Activated CD4-positive, alpha-beta T cell treated with anti-CD3 and anti-CD28 coated beads, Interleukin-2, Interleukin-6, amounts not matched to agents 100 ng/mL and 50 ng/mL, durations not matched to agents 16 hours and 8 hours (primary cell): ENCODE data around the gene SOX6.

Experiments
- DNase-seq: peaks from one replicate; pipeline ENCODE4 v3.0.0-alpha.2; 2020

The SOX6 gene

DNA sequence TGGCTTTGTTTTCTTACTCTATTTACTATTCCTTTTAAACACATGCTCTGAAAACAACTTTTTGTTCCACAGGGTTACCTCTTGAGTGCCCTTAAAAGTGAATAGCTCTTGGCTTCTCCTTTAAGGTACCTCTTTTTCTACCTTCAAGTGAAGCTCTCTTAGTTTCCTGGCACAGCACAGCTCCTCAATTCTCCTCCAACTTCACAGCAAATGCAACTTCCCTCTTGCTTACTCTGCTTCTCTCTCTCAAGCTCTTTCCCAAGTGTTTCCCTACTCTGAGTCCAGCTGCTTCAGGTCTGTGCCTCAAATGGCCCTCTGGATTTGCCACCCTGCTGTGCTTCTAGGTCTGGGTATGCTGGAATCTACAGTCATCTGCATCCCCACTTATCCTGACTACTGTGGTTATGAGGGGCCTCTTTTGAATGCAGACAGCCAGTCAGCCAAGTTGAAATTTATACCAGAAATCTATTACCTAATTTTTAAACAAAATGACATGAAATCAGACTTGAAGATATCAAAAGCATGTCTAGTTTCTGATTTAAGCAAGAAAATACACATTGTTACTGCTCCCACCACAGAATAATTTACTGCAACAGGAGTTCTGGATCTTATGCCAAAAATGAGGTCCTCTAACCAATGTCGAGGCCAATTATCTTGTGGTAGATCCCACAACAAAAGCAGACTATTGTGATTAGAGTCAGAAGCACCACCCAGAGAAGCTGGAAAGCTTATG, 371.1 kb downstream of the SOX6 start:
- no peak for DNase-seq

DNA sequence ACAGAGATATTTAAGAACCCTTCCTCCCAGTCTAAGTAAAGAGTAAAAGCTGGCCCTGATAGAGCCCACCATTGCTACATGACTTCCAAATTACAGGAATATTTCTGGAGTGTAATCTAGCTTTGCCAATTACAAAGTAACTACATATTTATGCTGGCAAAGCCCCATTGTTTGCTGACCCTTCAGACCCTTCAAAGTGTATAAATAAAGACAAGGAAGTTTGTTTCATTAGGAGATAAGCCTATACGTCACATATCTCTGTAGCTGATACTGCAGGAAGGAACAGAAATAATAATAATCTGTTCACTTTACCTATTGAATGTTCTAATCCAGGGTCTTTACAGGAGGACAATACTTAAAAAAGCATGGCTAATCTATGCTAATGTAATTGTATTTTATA, 375.1 kb downstream of the SOX6 start:
- DNase-seq = no peak

DNA sequence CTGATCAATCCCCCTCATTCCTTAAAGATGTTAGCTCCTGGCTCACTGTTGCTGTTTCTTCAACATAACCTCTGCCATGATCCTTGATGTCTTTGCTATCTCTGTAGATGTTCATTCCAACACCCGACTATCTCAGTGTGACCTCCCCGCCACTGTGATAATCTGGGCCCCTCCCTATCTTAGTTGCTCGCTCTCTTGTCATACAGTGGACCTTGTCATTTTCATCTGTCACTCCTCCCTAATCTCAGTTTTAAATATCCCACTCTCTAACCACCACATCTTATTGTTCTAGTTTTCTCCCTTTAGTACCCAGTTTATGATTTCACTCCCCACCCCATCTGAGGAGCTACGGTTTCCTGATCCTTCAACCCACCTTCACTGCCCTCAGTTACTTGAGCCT, 379.2 kb downstream of the SOX6 start:
- no peak for DNase-seq

DNA sequence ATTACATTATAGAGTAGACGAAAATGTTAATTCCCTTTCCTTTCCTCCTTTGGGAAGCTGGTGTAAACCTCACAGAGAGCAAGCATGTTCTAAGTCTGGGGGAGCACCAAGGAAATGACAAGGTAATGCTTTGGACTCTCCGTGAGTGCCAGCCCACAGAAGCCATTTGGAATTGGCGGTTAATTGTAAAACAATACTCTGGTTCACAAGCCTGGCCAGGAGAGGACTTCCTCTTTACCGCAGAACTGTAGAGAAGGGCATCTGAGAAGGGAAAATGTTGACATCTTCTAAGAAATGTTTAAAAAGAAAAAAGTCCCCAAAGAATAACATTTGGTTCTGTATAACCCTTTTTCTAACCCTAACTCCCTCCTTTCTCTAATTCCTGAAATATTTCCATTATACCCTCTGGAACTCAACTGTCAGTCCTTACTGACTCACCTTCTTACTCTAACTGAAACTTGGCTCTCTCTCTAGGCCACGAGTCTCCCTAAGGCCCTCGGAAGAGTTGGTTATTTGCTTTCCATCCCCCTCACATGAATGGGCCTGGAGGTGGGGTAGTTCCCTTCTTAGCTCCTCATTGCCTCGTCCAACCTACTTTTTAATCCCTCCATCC, 379.8 kb downstream of the SOX6 start:
- DNase-seq = no peak

DNA sequence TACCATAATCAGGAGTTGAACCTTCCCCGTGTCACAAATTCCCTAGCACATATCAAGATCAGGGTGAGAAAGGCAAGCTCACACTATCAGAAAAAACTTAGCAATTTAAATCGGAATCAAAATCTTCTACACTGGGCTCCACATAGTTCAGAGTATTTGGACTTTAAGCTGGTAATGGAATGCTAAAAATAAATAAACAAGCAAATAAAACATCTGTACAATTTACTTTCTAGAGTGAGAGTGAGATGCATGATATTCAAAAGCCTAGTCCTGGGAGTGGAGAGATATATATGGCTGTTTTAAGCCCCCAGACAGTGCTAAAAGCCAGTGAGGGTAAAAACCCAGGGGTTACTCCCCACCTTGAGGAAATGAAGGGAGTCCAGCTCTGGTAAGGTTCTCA, 380.6 kb downstream of the SOX6 start:
- no peak for DNase-seq

DNA sequence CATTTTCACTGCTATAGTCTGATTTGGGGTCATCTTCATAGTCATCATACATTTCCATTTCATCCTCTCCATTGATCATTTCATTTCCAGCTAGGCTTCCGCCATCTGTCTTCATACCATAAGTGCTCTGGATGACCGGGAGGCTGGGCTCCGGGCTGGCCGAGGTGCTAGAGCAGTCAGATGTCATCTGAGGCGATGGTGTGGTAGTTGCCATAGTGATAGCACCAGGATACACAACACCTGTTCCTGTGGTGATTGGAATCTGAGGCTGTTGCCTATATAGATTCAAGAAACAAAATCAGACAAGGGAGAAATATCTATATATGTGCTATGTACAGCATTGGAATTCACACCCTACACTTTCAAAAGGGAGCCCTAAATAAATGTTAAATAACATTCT, 383.5 kb downstream of the SOX6 start:
- DNase-seq = no peak

DNA sequence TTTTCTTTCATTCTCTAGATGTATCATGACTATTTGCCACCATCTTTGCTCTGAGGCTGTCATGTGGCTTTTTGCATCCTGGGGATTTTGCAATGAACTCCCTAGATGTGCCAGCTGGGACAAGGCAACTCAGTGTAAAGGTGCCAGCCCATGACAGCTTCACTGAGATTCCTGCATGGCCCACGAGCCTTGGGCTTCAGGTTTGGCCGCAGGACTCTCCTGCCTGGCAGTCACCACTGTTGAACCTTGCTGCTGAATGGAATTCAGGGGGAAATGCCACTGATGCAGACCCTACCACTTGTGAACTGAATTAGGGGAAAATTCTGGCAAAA, 385.2 kb downstream of the SOX6 start:
- no peak for DNase-seq

- no peak for DNase-seq
These were observed 385.7 kb downstream of the SOX6 start for GRCh38 chr11:15970506-15971214.

- no peak for DNase-seq
These were observed 386.5 kb downstream of the SOX6 start for GRCh38 chr11:15969701-15970329.

DNA sequence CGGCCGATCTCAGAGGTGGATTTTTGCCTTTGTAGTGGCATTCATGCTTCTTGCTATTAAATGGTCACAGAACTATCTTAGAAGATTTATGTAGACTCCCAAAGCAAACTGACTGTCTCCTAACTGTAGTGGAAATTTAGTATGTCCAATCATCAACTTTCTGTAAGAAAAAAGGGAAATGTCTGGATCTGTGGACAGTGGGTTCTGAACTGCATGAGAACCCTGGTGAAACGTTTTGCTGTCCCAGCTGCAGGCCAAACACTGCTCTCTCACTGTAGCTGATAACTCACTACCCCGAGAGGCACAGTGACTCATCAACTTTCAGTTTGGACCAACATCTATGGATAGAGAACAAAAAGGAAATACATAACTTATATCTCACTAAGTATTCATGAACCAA, 387.1 kb downstream of the SOX6 start:
- peak; percentile 30 for DNase-seq

GRCh38 chr11:15968461-15969130, 387.8 kb downstream of the SOX6 start:
- DNase-seq = no peak

- no peak for DNase-seq
These were observed 388.4 kb downstream of the SOX6 start for GRCh38 chr11:15967966-15968365.

- DNase-seq = no peak
These were observed 389.2 kb downstream of the SOX6 start for GRCh38 chr11:15967166-15967565.

GRCh38 chr11:15965562-15966250, 390.6 kb downstream of the SOX6 start:
- no peak for DNase-seq

DNA sequence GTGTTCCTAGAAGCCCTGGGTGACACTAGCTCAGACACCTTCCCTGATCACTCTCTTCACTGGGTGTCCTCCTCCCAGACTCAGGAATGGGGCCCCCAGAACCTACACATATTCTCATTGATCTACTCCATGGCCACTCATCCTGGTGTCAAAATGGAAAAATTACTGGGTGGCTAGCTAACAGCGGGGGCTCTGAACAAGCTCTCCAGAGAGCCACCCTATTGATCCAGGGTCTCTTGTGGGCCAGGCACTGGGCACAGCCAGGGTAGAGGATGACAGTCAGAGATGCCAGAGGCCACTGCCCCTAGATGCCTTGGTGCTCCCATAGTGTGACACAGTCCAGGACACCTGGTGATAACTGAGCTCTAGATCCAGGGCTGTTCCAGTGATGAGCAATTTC, 393.1 kb downstream of the SOX6 start:
- DNase-seq = no peak

GRCh38 chr11:15958910-15959309, 397.4 kb downstream of the SOX6 start:
- DNase-seq = no peak

DNA sequence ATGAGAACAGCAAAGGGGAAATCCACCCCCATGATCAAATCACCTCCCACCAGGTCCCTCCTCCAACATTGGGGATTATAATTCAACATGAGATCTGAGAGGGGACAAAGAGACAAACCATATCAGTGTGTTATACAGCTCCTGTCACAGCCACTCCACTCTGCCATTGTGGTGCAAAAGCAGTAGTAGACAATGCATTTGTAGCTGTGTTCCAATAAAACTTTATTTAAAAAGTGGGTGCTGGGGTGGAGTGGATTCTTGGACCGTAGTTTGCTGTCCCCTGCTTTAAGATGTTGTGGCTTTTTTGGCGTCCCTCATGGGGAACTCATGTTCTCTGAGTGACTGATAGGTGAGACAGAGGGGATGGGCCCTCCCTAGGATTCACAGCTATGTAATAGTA, 399.1 kb downstream of the SOX6 start:
- no peak for DNase-seq

DNA sequence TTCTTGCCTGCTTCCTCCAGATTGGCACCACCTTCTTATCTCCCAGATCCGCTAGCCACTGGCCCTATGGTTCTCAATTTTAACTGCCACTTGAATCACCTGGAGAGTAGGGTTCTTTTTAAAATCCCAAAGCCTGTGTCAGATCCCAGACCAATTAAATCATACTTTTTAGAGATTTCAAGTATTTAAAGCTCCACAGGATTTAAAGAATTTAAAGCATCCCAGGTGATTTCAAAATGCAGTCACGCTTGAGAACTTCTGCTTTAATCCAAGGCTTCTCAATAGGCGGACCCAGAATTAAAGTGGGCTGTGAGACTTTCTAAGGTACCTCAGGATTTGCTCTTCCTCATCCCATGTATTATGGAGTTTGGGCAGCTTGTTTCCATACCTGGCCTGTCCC, 400.0 kb downstream of the SOX6 start:
- no peak for DNase-seq

- DNase-seq = no peak
These were observed 400.8 kb downstream of the SOX6 start for GRCh38 chr11:15955595-15955994.

DNA sequence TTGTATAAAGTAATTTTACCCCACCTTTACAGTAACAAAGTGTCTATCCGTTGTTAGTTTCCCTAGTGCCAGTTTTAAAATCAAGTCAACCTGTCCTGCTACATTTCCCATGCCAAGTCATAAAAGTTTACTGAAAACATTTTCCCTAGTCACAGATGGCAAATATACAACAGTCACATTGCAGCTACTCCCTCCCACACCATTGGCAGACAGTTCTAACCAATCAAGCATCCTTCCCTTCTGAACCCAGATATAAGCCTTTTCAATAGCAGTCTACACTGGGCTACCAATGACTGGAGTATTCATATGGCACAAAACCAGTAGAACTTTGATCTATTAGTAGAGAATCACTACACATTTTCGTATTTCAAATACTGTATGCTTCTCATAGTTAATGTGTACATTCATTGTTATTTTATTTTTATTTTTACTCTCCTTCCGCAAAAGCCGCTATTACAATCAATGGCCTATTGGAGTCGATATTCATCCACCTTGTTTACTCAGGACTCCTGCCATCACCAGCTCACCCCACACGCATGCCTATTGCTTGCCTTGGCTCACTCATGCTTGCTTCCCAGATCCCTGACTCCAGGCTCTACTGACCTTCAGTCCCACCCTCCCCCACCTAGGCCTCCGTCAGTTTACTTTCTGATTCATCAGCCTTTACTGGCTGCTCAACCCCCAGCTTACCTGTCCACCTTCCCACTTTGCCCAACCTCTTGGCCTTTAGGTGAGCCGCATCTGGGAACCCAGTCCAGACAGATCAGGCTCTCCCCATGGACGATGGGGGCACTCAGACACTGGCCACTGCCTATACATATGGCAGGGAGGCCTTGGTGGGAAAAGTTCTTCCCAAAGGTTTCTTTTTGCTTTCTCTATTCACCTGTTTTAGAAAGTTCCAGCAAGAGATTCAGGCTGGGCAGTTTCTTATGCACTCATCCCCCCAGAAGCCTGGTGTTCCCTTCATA, 408.4 kb downstream of the SOX6 start:
- DNase-seq = no peak

DNA sequence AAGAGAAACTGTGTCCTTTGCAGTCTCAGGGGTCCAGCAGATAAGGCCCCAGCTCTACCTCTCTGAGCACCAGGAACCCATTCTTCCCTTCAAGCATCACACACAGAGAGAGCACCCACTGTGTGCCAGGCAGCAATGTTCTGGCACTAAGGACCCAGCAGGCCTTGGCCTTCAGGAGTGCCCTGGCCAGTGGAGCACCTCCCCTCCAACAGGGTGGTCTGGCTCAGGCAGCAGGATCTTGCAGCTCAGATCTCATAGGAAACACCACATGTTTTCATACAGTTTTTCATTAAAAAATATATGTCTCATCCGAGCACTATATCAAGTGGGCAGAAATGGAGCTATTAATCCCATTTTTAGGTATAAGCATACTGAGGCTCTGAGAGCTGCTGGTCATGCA, 410.6 kb downstream of the SOX6 start:
- no peak for DNase-seq

GRCh38 chr11:15944460-15944859, 411.9 kb downstream of the SOX6 start:
- DNase-seq = no peak
